Mammary epithelial cell (primary cell): ENCODE data around the gene MYO7A.

Experiments used
- EZH2 ChIP-seq: IDR thresholded peaks from 2 replicates; pipeline ENCODE4 v1.6.1; 2012; ENCODE audit warnings: low read length, inconsistent platforms, borderline replicate concordance
- TF ChIP-seq, protein P1 (sequence below), 2 donors: IDR thresholded peaks in 1 of 2; conservative IDR thresholded peaks in 1 of 2; 2 replicates each; pipeline ENCODE4 v1.5.1; 2011 to 2012; ENCODE audit warnings: inconsistent platforms in 2 of 2, low read length in 2 of 2, mild to moderate bottlenecking in 2 of 2, control low read depth in 1 of 2, low read depth in 1 of 2; ENCODE audit not compliant: insufficient read depth in 1 of 2; ENCODE audit errors: extremely low read depth in 1 of 2

DNA sequence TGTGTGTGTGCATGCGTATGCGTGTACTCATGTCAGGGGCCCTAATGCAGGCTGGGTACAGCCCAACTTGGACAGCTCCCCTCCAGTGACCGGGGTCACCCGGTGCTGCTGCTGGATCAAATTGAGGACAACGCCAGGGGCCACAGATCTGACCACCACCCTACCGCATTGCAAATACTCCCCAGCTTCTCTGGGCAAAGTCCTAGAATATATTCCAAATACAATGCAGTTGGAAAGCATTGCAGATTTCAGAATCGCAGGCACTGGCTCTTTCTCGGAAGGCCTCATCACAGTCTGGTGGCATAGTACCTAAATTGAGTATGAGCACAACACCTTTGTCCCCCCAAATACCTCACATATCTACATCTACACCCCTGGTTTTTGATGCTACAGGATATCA, 43.2 kb downstream of the MYO7A start:
- TF ChIP-seq, protein P1, sequence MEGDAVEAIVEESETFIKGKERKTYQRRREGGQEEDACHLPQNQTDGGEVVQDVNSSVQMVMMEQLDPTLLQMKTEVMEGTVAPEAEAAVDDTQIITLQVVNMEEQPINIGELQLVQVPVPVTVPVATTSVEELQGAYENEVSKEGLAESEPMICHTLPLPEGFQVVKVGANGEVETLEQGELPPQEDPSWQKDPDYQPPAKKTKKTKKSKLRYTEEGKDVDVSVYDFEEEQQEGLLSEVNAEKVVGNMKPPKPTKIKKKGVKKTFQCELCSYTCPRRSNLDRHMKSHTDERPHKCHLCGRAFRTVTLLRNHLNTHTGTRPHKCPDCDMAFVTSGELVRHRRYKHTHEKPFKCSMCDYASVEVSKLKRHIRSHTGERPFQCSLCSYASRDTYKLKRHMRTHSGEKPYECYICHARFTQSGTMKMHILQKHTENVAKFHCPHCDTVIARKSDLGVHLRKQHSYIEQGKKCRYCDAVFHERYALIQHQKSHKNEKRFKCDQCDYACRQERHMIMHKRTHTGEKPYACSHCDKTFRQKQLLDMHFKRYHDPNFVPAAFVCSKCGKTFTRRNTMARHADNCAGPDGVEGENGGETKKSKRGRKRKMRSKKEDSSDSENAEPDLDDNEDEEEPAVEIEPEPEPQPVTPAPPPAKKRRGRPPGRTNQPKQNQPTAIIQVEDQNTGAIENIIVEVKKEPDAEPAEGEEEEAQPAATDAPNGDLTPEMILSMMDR (conservative IDR thresholded peaks at IDR 0.05 in 1 of 2, IDR thresholded peaks at IDR 0.05 in 1 of 2; ENCODE audit: extremely low read depth in 1 of 2, insufficient read depth in 1 of 2, low read depth in 1 of 2, low read length in 2 of 2) = no peak
- no peak for TF ChIP-seq EZH2
